HFF-Myc (cell line): Measurements from ENCODE around the gene ATP2A3.

Source experiments
- DNase-seq: peaks from one replicate; pipeline ENCODE4 v3.0.0-alpha.2; 2011; ENCODE audit warnings: low read depth; ENCODE audit errors: extremely low read depth
- H3K4me3 ChIP-seq: replicated peaks from 2 replicates; pipeline ENCODE4 v1.5.1; 2011; ENCODE audit warnings: low read depth, mild to moderate bottlenecking, control low read depth, low read length
- CTCF ChIP-seq: IDR thresholded peaks from 2 replicates; pipeline ENCODE4 v1.5.1; 2012; ENCODE audit warnings: mild to moderate bottlenecking, low read depth, low read length, control low read depth; ENCODE audit errors: missing control alignments

Gene ATP2A3

GRCh38 chr17:3928406-3928805 lies 35.8 kb downstream of the ATP2A3 start:
- H3K4me3 ChIP-seq: no peak overlapping the region
- DNase-seq: no peak
- no peak for TF ChIP-seq CTCF

DNA sequence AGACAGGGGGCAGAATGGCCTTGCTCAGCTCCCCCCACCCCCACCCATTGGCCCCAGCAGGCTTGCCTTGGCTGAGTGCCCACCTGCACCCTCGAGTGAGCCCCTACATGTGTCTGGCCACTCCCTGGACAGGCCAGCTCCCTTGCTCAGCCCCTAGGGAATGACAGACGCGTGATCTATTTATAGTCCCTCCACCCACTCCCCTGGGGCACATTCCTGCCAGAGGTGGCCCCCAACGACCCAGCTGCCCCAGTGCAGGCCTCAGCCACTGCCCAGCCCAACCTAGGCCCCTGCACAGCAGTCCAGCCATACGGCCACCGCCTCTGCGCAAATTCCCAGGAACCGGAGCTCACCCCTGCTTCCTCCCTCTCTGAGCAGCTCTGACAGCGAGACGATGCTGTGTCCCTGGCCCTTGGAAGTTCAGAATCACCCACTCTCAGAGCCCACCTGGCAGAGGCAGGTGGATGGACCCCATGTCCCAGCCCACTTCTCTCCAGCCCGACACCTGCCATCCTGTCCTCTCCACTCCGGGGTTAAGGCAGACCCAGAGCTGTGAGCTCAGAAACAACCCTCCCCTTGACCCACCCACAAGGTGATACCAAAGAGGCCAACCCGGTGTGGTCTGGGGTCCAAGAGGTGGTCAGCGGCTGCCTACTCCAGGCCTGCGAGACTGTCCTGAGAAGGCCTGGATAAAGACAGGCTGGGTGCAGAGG lies 36.5 kb downstream of the ATP2A3 start:
- H3K4me3 ChIP-seq: no peak overlapping the region
- DNase-seq: no peak
- TF ChIP-seq CTCF: no peak

DNA sequence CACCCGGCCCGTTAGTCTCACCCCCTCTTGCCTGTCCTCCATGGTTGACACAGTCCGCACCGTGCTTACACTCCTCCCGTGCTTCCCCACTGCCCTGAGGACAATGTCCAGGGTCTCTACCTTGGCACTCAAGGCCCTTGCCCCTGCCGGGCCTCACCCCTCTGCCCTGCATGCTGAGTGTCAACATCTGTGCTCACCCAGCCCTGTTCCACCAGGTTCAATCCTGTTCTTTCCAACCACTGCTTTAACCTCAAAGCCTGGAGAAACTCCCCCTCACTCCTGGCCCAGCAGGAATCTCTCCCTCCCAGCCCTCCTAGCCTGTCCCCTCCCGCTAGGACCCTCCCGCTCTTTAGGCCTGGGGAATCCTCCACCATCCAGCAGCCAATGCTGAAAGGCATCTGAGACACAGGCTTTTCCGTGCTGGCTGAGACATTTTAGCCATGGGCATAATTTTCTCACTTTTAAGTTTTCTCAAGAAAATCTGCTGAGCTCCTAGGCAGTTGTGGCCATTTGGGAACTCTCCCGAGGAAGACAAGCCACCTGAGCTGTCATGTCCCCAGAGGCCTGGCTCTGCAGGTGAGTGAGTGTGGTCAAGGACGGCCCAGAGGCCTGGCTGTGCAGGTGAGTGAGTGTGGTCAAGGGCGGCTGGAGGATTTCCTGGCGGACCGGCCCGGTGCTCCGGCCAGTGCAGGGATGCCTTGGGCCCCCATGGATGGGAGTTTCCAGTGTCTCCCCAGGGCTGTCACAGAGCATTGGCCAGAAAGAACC lies 37.2 kb downstream of the ATP2A3 start:
- DNase-seq: no peak
- TF ChIP-seq CTCF: no peak
- no peak overlapping the region for H3K4me3 ChIP-seq

DNA sequence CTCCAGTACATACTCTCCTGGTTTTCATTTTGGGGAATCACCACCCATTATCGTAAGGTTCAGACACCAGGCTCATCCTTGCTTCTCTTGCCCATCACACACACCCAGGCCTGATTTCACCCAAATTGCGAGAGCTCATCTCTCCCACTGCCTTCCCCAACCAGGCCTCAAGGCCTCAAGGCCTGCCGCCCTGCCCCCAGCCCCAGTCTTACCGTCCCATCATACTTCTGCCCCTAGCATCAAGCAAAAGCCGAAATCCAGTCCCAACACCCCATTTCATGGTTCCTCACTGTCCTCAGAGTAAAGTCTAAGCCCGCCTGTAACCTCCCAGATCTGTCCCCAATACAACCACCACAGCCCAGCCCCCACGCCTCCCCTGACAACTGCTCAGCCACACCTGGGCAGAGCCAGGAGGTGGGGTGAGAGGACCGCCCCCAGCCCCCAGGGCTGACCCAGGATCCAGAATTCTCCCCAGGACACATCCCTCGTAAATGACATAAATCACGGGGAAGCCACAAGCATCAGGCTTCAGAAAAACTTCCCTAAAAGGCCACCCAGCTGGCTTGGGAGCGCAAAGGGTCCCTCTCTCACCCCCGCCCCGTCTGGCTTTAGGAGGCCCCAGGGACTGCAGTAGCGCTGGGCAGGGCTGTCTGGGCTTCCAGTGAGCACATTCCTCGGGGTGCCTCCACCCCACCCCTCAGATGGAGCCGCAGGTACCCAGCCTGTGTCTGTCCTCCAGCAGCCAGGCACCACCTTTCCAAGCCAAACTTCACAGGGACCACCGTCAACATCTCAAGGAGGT lies 38.4 kb downstream of the ATP2A3 start:
- no peak for TF ChIP-seq CTCF
- H3K4me3 ChIP-seq: no peak overlapping the region
- DNase-seq: no peak

GRCh38 chr17:3924512-3925350 lies 39.5 kb downstream of the ATP2A3 start:
- DNase-seq: no peak
- no peak for TF ChIP-seq CTCF
- no peak overlapping the region for H3K4me3 ChIP-seq
